OCI-M1 (cell line): ENCODE measurements around the gene CEP97.
"Not testable (repeated sequence)": the region's sequence is repeated elsewhere in the genome, so short reads cannot be mapped to it uniquely, and the experiment has no call there.

Experiments used
- DNase-seq: peaks from one replicate; lab custom pipeline; 2025; lab: John Stamatoyannopoulos, UW

The CEP97 gene

DNA sequence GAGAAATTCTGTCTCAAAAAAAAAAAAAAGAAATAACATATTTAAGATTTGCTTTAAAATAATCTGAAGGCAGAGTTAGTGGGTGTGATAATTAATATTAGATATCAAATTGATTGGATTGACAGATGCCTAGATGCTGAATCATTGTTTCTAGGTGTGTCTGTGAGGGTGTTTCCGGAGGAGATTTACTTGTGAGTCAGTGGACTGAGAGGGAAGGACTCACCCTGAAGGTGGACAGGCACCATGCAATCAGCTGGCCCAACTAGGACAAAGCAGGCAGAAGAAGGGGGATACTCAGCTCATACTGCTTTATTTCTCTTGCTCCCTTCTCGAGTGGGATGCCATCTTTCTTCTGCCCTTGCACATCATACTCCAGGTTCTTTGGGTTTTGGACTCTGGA, 21.2 kb upstream of the CEP97 start:
- DNase-seq: no peak

DNA sequence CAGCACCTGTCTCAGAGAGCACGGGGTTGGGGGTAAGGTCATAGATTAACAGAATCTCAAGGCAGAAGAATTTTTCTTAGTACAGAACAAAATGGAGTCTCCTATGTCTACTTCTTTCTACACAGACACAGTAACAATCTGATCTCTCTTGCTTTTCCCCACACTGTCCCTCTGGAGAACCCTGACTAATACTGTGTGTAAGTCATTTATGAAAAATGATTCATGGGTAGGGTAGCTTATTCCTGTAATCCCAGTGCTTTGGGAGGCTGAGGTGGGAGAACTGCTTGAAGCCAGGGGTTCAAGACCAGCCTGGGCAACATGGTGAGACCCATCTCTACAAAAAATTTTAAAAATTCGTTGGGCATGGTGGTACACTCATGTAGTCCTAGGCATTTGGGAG, 19.8 kb upstream of the CEP97 start:
- not testable (repeated sequence) for DNase-seq

DNA sequence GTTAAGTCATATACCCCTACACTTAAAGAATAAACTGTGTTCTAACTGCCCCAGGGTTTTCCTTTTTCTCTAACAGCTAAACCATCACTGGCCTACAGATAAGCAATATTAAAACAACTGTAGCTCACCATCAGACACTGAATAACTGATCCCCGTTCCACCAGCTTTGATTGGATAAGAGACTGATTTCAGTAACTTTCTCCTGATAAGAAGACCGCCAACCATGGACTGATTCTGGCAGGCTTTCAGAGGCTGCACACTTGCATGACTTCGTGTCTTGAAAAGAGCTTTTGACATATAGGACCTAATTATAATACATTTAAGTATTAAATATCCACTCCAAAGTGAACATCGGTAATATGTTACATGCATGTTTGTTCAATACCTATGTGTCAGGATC, 15.3 kb upstream of the CEP97 start:
- DNase-seq: peak; percentile 49

DNA sequence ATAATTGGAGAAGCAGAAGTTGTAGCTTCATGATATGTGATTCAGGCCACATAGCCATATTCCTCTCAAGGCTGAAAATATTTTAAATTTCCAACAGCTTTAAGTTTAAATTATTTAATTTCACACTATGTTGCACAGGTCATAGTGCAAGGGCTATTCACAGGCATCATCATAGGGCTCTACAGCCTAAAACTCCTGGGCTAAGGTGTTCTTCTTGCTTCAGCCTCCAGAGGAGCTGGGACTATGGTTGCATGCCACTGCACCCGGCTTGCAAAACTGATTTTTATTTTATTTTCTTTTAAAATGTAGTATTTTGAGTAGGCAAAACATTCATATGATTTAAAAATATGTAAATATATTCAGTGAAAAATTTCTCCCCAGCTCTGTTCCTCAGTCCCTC, 6.0 kb upstream of the CEP97 start:
- DNase-seq: no peak

DNA sequence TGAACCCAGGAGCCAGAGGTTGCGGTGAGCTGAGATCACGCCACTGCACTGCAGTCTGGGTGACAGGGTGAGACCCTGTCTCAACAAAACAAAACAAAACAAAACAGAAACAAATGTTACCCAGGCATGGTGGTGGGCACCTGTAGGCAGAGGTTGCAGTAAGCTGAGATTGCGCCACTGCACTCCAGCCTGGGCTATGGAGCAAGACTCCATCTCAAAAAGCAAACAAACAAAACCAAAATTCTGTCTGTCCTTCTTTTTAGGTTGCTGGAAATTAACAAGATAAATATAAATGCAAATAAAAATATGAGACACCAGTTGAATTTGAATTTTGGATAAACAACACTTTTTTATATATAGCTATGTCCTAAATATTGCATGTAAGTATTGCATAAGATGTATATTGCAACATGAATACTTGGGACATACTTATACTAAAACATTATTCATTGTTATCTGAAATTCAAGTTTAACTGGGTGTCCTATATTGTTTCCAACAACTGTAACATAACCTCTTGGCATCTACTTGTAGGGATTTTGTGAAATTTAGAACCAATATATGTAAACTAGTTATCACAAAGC, 4.7 kb upstream of the CEP97 start:
- DNase-seq: no peak

DNA sequence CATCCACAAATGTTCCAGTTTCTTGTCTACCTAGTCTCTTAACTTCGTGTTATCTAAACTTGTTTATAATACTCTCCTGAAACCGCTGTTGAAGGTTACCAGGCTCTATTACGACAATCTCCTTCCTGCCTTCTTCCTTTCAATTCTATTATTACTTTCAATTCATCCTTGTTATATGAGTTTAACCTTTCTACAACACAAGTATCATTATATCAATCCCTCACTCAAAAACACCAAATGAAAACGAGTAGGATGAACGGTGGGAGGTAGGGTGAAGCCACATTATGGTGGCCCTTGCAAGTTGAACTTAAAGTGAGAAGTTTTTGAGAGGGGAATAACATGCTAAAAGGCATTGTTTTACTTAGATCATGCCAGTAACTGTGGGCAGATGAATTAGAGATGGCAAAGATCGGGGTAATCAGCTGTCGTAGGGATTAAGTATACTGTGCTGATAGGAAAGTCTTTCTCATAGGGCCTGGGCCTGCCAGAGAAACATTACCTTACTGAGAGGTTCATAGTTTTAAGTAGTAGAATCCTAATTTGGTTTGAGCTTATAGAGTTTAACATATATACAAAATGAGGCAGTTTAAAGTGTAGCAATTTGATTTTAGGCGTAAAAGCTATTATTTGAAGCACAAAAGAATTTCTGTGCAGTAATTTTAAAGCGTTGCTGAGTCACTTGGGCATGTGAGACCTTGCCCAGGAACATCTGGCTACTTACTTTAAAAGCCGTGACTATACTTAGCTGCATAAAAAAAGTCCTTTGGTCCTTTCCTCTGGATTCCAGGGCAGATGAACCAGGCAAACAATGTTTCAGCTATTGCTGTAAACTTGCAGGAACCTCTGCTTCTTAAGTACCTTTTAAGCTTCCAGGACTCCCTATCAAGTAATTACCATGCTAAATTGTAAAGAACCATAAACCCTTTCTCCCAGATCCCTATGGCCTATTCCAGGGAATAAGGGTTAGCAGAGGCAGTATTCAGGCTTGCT, 3.3 kb upstream of the CEP97 start:
- DNase-seq: no peak

DNA sequence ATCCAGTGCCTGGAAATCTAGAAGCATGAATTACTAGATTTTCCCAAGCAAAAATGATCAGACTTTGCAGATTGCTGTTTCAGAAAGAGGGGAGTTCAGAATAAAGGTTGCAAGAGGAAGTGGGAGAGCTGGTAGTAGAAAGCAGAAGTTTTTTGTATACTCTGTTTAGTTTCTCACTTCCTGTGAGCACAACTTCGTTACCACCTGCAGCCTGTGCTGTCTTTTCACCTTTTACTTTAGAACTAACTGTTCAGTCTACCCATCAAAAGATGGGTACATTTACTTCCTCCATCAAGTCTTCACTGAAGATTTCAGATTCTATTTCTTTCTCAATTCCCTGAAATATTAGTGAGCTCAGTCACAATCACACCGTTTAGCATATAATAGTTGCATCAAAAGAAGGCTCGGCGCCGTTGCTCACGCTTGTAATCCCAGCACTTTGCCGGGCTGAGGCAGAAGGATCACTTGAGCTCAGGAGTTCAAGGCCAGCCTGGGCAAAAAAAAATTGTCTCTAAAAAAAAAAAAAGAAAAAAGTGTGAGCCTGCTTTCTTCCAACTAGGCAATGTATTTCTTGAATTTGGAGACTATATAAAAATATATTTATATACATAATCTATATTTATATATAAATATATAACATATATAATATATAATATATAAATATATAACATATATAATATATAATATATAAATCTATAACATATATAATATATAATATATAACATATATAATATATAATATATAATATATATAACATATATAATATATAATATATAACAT, 1.8 kb upstream of the CEP97 start:
- peak; percentile 53 for DNase-seq

DNA sequence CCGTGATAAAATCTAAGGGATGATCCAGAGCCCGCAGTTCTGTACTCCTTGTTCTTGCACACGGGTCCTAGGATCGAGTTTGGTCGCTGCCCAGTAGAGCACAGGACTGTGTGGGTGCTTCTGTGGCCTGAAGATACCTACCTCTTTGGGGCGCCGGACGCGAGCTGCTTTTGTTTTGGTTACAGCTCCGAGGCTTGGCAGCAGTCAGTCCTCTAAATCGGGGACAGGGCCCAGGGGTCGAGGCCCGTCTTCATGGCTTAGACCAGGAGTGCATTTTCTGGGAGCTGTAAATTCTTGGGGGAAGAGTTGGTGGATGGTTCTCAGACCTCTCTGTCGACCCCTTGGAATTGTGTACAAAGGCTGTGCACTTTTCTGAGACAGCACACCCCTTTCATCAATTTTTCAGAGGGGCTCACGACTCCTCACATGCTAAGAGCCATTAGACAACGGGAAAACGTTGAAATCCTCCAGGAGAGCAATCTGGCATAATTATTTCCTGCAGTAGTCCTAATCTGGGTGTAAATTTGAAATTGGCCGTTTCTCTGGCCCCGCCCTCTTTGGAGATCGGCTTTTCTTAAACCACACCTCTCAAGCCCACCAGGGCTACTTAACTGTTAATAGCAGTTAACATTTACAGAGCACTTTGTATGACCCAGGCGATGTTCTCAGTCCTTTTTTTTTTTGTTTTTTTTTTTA, 928 bp downstream of the CEP97 start:
- peak; percentile 64 for DNase-seq

DNA sequence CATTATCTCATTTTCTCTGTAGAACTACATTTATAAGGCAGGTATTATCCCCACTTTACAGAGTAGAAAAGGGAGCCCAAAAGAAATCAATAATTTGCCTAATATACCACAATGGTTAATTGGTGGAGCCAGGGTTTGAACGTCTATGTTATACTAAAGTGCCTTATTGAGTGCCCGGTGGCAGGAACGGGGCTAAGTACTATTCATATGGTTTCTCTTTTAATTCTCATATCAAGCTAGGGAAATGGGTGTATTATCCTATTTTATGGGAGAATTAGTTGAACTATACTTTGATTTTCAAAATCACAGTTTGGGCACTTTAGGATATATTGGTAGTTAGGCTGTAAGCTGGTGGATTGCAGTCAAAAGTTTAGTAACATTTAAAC, 1.5 kb downstream of the CEP97 start:
- DNase-seq: peak; percentile 57

DNA sequence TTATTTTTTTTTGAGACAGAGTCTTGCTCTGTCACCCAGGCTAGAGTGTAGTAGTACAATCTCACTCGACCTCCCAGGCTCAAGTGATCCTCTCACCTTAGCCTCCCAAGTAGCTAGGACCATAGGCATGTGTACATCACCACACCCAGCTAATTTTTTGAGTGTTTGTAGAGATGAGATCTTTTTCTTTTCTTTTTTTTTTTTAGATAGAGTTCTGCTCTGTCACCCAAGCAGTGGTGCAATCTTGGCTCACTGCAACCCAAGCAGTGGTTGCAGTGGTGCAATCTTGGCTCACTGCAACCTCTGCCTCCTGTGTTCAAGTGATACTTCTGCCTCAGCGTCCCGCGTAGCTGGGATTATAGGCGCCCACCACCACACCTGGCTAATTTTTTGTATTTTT, 5.2 kb downstream of the CEP97 start:
- DNase-seq: no peak

DNA sequence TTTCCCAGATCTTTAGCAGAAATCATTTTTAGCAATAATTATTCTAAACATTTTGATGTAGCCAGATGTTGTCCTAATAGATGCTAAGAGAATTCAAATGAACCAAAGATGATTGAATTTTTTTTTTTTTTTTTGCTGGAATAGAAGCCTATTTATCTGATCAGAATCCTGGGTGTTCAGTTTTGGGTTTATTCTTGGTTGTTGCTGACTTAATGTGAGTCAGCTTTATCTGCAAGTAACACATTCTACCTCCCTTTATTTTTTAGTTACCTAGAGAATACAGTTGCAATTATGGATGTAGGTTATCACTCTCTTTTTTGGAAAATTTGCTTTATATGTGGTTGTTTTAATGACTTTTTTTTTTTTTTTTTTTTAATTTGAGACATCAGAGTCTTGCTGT, 6.4 kb downstream of the CEP97 start:
- no peak for DNase-seq

DNA sequence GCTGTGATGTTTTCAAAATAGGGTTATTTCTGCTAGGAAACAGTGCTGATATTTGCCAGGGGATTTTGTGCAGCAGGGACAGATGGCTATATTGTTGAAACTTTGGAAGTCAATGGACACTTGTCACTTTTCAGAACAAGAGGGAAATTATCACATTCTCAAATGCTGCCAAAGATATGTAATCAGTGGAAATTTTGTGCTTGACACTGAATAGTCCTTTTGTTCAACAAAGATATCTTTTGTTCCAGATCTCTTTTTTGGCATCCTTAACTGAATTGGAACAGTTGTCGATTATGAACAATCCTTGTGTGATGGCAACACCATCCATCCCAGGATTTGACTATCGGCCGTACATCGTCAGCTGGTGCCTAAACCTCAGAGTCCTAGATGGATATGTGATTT, 7.8 kb downstream of the CEP97 start:
- DNase-seq: no peak

DNA sequence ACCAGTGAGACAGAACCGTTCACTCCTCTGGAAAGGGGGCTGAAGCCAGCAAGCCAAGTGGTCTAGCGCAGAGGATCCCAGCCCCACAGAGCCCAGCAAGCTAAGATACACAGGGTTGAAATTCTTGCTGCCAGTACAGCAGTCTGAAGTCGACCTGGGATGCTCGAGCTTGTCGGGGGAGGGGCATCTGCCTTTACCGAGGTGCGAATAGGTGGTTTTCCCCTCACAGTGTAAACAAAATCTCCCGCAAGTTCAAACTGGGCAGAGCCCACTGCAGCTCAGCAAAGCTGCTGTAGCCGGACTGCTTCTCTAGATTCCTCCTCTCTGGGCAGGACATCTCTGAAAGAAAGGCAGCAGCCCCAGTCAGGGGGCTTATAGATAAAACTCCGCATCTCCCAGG, 11.4 kb downstream of the CEP97 start:
- no peak for DNase-seq

DNA sequence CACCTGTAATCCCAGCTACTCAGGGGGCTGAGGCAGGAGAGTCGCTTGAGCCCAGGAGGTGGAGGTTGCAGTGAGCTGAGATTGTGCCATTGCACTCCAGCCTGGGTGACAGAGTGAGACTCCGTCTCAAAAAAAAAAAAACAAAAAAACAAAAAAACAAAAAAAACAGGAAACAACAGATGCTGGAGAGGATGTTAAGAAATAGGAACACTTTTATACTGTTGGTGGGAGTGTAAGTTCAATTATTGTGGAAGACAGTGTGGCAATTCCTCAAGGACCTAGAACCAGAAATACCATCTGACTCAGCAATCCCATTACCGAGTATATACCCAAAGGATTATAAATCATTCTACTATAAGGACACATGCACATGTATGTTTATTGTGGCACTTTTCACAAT, 17.5 kb downstream of the CEP97 start:
- not testable (repeated sequence) for DNase-seq

DNA sequence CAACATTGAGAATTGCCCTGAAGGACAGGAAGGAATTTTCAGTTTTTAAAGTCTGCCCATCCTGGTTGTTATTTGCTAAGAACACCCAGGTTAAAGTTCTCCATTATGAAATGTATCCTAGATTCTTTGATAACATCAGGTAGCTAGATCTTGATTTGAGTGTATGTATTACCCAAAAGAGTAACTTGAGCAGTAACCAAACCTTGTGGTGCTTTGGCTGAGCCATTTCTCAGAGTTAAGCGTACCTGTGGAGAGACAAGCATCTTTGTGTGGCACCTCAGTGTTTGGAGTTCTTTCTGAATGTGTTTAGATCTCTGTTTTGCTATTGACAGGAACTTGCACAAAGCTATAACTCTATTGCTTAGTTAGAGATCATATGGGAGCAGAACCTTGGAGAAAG, 20.4 kb downstream of the CEP97 start:
- DNase-seq: no peak

DNA sequence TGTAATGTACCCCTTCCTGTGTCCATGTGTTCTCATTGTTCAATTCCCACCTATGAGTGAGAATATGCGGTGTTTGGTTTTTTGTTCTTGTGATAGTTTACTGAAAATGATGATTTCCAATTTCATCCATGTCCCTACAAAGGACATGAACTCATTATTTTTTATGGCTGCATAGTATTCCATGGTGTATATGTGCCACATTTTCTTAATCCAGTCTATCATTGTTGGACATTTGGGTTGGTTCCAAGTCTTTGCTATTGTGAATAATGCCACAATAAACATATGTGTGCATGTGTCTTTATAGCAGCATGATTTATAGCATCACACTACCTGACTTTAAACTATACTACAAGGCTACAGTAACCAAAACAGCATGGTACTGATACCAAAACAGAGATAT, 21.5 kb downstream of the CEP97 start:
- not testable (repeated sequence) for DNase-seq

DNA sequence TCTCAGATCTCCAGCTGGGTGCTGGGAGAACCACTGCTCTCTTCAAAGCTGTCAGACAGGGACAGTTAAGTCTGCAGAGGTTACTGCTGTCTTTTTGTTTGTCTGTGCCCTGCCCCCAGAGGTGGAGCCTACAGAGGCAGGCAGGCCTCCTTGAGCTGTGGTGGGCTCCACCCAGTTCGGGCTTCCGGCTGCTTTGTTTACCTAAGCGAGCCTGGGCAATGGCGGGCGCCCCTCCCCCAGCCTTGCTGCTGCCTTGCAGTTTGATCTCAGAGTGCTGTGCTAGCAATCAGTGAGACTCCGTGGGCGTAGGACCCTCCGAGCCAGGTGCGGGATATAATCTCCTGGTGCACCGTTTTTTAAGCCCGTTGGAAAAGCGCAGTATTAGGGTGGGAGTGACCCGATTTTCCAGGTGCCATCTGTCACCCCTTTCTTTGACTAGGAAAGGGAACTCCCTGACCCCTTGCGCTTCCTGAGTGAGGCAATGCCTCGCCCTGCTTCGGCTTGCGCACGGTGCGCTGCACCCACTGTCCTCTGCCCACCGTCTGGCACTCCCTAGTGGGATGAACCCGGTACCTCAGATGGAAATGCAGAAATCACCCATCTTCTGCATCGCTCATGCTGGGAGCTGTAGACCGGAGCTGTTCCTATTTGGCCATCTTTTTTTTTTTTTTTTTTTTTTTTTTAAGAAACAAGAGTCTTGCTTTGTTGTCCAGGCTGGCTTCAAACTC, 29.1 kb downstream of the CEP97 start:
- DNase-seq: not testable (repeated sequence)

DNA sequence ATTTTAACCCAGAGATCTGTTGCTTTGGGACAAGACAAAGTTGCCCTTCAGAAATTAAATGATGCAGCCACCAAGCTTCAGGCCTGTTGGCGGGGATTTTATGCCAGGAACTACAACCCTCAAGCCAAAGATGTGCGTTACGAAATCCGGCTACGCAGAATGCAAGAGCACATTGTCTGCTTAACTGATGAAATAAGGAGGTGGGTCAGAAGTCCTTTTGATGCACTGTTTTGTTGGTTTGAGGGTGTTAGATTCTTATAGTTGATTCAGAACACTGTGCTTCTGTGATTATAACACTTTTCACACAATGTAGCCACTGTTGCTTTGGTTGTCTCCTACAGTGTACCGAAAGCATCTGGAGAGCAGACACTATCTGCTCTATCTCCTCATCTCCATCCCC, 33.8 kb downstream of the CEP97 start:
- no peak for DNase-seq

DNA sequence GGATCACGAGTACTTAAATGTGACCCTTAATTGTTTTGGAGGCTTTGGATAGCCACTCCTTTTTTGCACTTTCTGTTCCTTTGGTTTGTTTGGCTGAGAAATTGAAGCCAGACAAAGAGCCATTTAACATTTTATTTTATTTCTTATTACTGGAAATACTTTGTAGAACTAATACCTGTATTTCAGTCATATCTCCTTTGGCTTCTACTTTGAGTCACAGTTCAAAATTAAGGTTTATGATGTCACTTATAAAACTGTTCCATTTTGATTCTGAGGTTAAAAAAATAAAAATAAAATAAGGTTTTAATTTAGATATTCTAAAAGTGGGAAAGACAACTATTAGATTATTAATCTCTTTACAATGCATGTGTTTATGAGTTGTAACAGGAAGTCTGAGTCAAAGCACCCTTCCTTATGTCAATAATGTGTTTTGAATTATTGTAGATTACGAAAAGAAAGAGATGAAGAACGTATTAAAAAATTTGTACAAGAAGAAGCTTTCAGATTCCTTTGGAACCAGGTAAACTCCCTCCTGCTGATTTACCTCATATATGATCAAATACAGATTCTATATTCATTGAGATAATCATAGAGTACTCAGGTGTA, 37.7 kb downstream of the CEP97 start:
- no peak for DNase-seq

DNA sequence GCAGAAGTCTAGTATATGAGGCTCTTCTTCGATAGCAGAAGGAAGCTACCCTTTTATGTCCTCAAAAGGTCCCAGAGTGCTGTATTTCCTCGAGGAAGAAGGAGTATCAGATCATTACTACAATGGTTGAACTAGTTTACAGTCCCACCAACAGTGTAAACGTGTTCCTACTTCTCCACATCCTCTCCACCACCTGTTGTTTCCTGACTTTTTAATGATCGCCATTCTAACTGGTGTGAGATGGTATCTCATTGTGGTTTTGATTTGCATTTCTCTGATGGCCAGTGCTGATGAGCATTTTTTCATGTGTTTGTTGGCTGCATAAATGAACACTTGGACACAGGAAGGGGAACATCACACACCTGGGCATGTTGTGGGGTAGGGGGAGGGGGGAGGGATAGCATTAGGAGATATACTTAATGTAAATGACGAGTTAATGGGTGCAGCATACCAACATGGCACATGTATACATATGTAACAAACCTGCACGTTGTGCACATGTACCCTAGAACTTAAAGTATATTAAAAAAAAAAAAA, 53.4 kb downstream of the CEP97 start:
- DNase-seq: not testable (repeated sequence)
